Activated T-helper 2 cell treated with anti-CD3 and anti-CD28 coated beads, Interferon-gamma antibody, Interleukin-2, Interleukin-4, amounts not matched to agents 10 μg/mL and 5 μg/mL and 100 μg/mL, durations not matched to agents 14 hours and 24 hours and 36 hours (primary cell): ENCODE data around the gene YKT6. TPM values are rescaled to one million over a fixed set of nuclear protein-coding genes. Genes with fewer than 3 reads are reported as not detected.

Experiments used
- DNase-seq: peaks from one replicate; pipeline ENCODE4 v3.0.0; 2021; ENCODE audit warnings: low spot score
- H3K27ac Mint-ChIP-seq: one replicate; pipeline ENCODE4 v1.8.0; 2021; ENCODE audit warnings: mixed read lengths
- H3K27me3 Mint-ChIP-seq: one replicate; pipeline ENCODE4 v1.8.0; 2021; ENCODE audit warnings: low read depth, mixed read lengths
- H3K36me3 Mint-ChIP-seq: one replicate; pipeline ENCODE4 v1.8.0; 2021; ENCODE audit warnings: low read depth, mixed read lengths
- H3K4me1 Mint-ChIP-seq: one replicate; pipeline ENCODE4 v1.8.0; 2021; ENCODE audit warnings: low read depth, mixed read lengths
- H3K4me3 Mint-ChIP-seq: one replicate; pipeline ENCODE4 v1.8.0; 2021; ENCODE audit warnings: low read depth, mild to moderate bottlenecking, moderate library complexity, mixed read lengths
- H3K9me3 Mint-ChIP-seq: one replicate; pipeline ENCODE4 v1.8.0; 2021; ENCODE audit warnings: mixed read lengths
- intact Hi-C: fragments of 100-400 bp; cut with micrococcal nuclease; formaldehyde crosslinking; loops from one replicate; pipeline ENCODE4 v1.15.1; 2023
- total RNA-seq: library from RNA; stranded (reverse); gene quantifications from 2 replicates; pipeline ENCODE4 v1.2.3, GENCODE V29; 2022

Gene YKT6
- total RNA-seq = 73.1 and 76.4 TPM in 2 replicates

- Mint-ChIP-seq H3K4me1 (peaks cover 29% of the 10 kb centered on the region), H3K36me3 (peaks cover 30% of the 10 kb centered on the region), H3K27ac (peak within 1 kb of the TSS; percentile 74), H3K9me3 (no peaks in the 10 kb centered on the region), H3K4me3 (peak within 1 kb of the TSS; percentile 88), H3K27me3 (no peaks in the 10 kb centered on the region)
- intact Hi-C loops = loop anchor here (2.0 to 5.0 kb wide), 3 partner anchors 54 to 118 kb away; partner anchors contain the start of gene POLM
- DNase-seq = peak; percentile 92
Measured at GRCh38 chr7:44200699-44201461, at the start of gene YKT6. Gene YKT6, plus strand, starts transcription at chr7:44200978. Its CDS starts 158 bp downstream, at chr7:44201136.

GRCh38 chr7:44151956-44152355, 48.8 kb upstream of the YKT6 start:
- peaks cover 2% of the 10 kb centered on the region for H3K27me3 Mint-ChIP-seq
- no peak for DNase-seq
- H3K36me3 Mint-ChIP-seq = no peaks in the 10 kb centered on the region
- no peaks in the 10 kb centered on the region for H3K9me3 Mint-ChIP-seq
- no peak overlapping the region for H3K4me3 Mint-ChIP-seq
- intact Hi-C loops = no loop called here
- no peaks in the 10 kb centered on the region for H3K4me1 Mint-ChIP-seq
- no peak overlapping the region for H3K27ac Mint-ChIP-seq

- no peak for DNase-seq
- Mint-ChIP-seq H3K27ac (no peak overlapping the region), H3K9me3 (no peaks in the 10 kb centered on the region), H3K36me3 (no peaks in the 10 kb centered on the region), H3K4me1 (no peaks in the 10 kb centered on the region), H3K4me3 (no peak overlapping the region), H3K27me3 (no peaks in the 10 kb centered on the region)
- intact Hi-C loops = no loop called here
Measured at GRCh38 chr7:44152971-44153947, 47.5 kb upstream of the YKT6 start.

- Mint-ChIP-seq H3K4me3 (no peak overlapping the region), H3K9me3 (no peaks in the 10 kb centered on the region), H3K27ac (no peak overlapping the region), H3K27me3 (no peaks in the 10 kb centered on the region), H3K4me1 (no peaks in the 10 kb centered on the region), H3K36me3 (no peaks in the 10 kb centered on the region)
- DNase-seq = no peak
- intact Hi-C loops = no loop called here
Measured at GRCh38 chr7:44153948-44154335, 46.8 kb upstream of the YKT6 start.

- intact Hi-C loops = no loop called here
- no peak overlapping the region for H3K27ac Mint-ChIP-seq
- DNase-seq = no peak
- no peaks in the 10 kb centered on the region for H3K36me3 Mint-ChIP-seq
- no peaks in the 10 kb centered on the region for H3K9me3 Mint-ChIP-seq
- H3K27me3 Mint-ChIP-seq = no peaks in the 10 kb centered on the region
- no peak overlapping the region for H3K4me3 Mint-ChIP-seq
- H3K4me1 Mint-ChIP-seq = no peaks in the 10 kb centered on the region
Measured at GRCh38 chr7:44154703-44155102, 46.1 kb upstream of the YKT6 start.

GRCh38 chr7:44155191-44156185, 45.3 kb upstream of the YKT6 start:
- no peak for DNase-seq
- Mint-ChIP-seq H3K27ac (no peak overlapping the region), H3K9me3 (no peaks in the 10 kb centered on the region), H3K27me3 (no peaks in the 10 kb centered on the region), H3K4me1 (no peaks in the 10 kb centered on the region), H3K36me3 (no peaks in the 10 kb centered on the region), H3K4me3 (no peak overlapping the region)
- intact Hi-C loops = no loop called here

- Mint-ChIP-seq H3K4me3 (no peak overlapping the region), H3K27me3 (no peaks in the 10 kb centered on the region), H3K4me1 (no peaks in the 10 kb centered on the region), H3K27ac (no peak overlapping the region), H3K36me3 (no peaks in the 10 kb centered on the region), H3K9me3 (no peaks in the 10 kb centered on the region)
- intact Hi-C loops = no loop called here
- no peak for DNase-seq
Measured at GRCh38 chr7:44156453-44157010, 44.2 kb upstream of the YKT6 start.

- Mint-ChIP-seq H3K27me3 (no peaks in the 10 kb centered on the region), H3K9me3 (no peaks in the 10 kb centered on the region), H3K36me3 (no peaks in the 10 kb centered on the region), H3K27ac (no peak overlapping the region), H3K4me3 (no peak overlapping the region), H3K4me1 (no peaks in the 10 kb centered on the region)
- no peak for DNase-seq
- intact Hi-C loops = no loop called here
Measured at GRCh38 chr7:44157116-44158080, 43.4 kb upstream of the YKT6 start.

GRCh38 chr7:44158096-44158872, 42.5 kb upstream of the YKT6 start:
- intact Hi-C loops = no loop called here
- Mint-ChIP-seq H3K27ac (no peak overlapping the region), H3K9me3 (no peaks in the 10 kb centered on the region), H3K27me3 (peaks cover 3% of the 10 kb centered on the region), H3K36me3 (no peaks in the 10 kb centered on the region), H3K4me3 (no peak overlapping the region), H3K4me1 (no peaks in the 10 kb centered on the region)
- DNase-seq = no peak

GRCh38 chr7:44158873-44159631, 41.7 kb upstream of the YKT6 start:
- Mint-ChIP-seq H3K4me1 (no peaks in the 10 kb centered on the region), H3K27me3 (peaks cover 7% of the 10 kb centered on the region), H3K4me3 (no peak overlapping the region), H3K9me3 (no peaks in the 10 kb centered on the region), H3K36me3 (no peaks in the 10 kb centered on the region), H3K27ac (no peak overlapping the region)
- intact Hi-C loops = no loop called here
- DNase-seq = no peak
